T-helper 1 cell (primary cell): ENCODE measurements around the gene INPP5J.
A peak's percentile ranks its signal among the peaks of the same experiment; 100 is the strongest.
"Not testable (repeated sequence)": the region's sequence is repeated elsewhere in the genome, so short reads cannot be mapped to it uniquely, and the experiment has no call there.

Experiments used
- DNase-seq, 5 donors: peaks; one replicate each; pipeline ENCODE4 v3.0.0-alpha.2; 2012 to 2020
- total RNA-seq, 4 donors: gene quantifications; one replicate each; lab custom pipeline; 2026; lab: John Stamatoyannopoulos, UW

The INPP5J gene
- 0 to 0.30 (median 0.21) reads per million in 4 donors for total RNA-seq

- no peak for DNase-seq
Measured at GRCh38 chr22:31122532-31123291, at the start of gene INPP5J. Gene INPP5J, plus strand, starts transcription at chr22:31122966. Its CDS starts 49 bp downstream, at chr22:31123015.

GRCh38 chr22:31073125-31073524 lies 49.6 kb upstream of the INPP5J start:
- DNase-seq = not testable (repeated sequence)

GRCh38 chr22:31073545-31074145 lies 49.1 kb upstream of the INPP5J start:
- not testable (repeated sequence) for DNase-seq

- DNase-seq = no peak
Measured at GRCh38 chr22:31075961-31076360, 46.8 kb upstream of the INPP5J start.

GRCh38 chr22:31077681-31078080 lies 45.1 kb upstream of the INPP5J start:
- no peak for DNase-seq

GRCh38 chr22:31078389-31078788 lies 44.4 kb upstream of the INPP5J start:
- not testable (repeated sequence) for DNase-seq

- no peak for DNase-seq
Measured at GRCh38 chr22:31079095-31079642, 43.6 kb upstream of the INPP5J start.

- DNase-seq = no peak
Measured at GRCh38 chr22:31080164-31080847, 42.5 kb upstream of the INPP5J start.

GRCh38 chr22:31080848-31081649 lies 41.7 kb upstream of the INPP5J start, which contains the start of gene SMTN:
Gene SMTN, plus strand, starts transcription at chr22:31081318. Its CDS starts 1,941 bp downstream, at chr22:31083259.
- DNase-seq = peak; percentile 68 to 88 (median 81)

GRCh38 chr22:31081963-31082605 lies 40.7 kb upstream of the INPP5J start:
- no peak for DNase-seq

GRCh38 chr22:31082606-31083376 lies 40.0 kb upstream of the INPP5J start:
- peak in 2 of 5 donors; percentile 31 to 40 for DNase-seq

- DNase-seq = no peak
Measured at GRCh38 chr22:31083377-31083768, 39.4 kb upstream of the INPP5J start.

GRCh38 chr22:31083923-31084810 lies 38.6 kb upstream of the INPP5J start:
- DNase-seq = no peak

- DNase-seq = peak; percentile 75 to 84 (median 80)
Measured at GRCh38 chr22:31084811-31085492, 37.8 kb upstream of the INPP5J start.

GRCh38 chr22:31085493-31085824 lies 37.3 kb upstream of the INPP5J start:
- DNase-seq = no peak

GRCh38 chr22:31085928-31086327 lies 36.8 kb upstream of the INPP5J start:
- no peak for DNase-seq

GRCh38 chr22:31086703-31087330 lies 35.9 kb upstream of the INPP5J start:
- DNase-seq = no peak

GRCh38 chr22:31087744-31088215 lies 35.0 kb upstream of the INPP5J start:
- no peak for DNase-seq
